Naive B cell (primary cell): Measurements from ENCODE around the gene FHIT. TPM values are rescaled to one million over a fixed set of nuclear protein-coding genes. Genes with fewer than 3 reads are reported as not detected.

Source experiments
- ATAC-seq, 2 donors: fragments of 150-1000 bp; cut with Tn5 transposase; 2 replicates each; pipeline ENCODE4 v1.10.0; 2021; ENCODE audit warnings: low read depth in 2 of 2, mild to moderate bottlenecking in 2 of 2, moderate library complexity in 2 of 2
- DNase-seq: peaks from one replicate; pipeline ENCODE4 v3.0.0; 2022
- H3K27ac Mint-ChIP-seq, 6 donors: one replicate each; pipeline ENCODE4 v1.8.0; 2020 to 2022; ENCODE audit warnings: mild to moderate bottlenecking in 6 of 6, mixed read lengths in 6 of 6, moderate library complexity in 5 of 6, inconsistent platforms in 2 of 6
- H3K27me3 Mint-ChIP-seq, 3 donors: one replicate each; pipeline ENCODE4 v1.8.0; 2021 to 2022; ENCODE audit warnings: mixed read lengths in 3 of 3, mild to moderate bottlenecking in 1 of 3
- H3K36me3 Mint-ChIP-seq, 2 donors: one replicate each; pipeline ENCODE4 v1.8.0; 2020 to 2022; ENCODE audit warnings: mixed read lengths in 2 of 2, inconsistent platforms in 1 of 2, mild to moderate bottlenecking in 1 of 2
- H3K4me1 Mint-ChIP-seq, 3 donors: one replicate each; pipeline ENCODE4 v1.8.0; 2020 to 2022; ENCODE audit warnings: mixed read lengths in 3 of 3, inconsistent platforms in 1 of 3, mild to moderate bottlenecking in 1 of 3, moderate library complexity in 1 of 3
- H3K4me3 Mint-ChIP-seq, 8 donors: one replicate each; pipeline ENCODE4 v1.8.0; 2020 to 2022; ENCODE audit warnings: mild to moderate bottlenecking in 8 of 8, mixed read lengths in 8 of 8, moderate library complexity in 8 of 8, inconsistent platforms in 2 of 8
- H3K9me3 Mint-ChIP-seq, 7 donors: one replicate each; pipeline ENCODE4 v1.8.0; 2020 to 2022; ENCODE audit warnings: mixed read lengths in 7 of 7, mild to moderate bottlenecking in 5 of 7, inconsistent platforms in 2 of 7, moderate library complexity in 1 of 7
- polyA plus RNA-seq, 6 donors: library from polyadenylated mRNA; unstranded; fragments of 300-500 nt; fragmentation: Illumina TruSeq; gene quantifications; one replicate each; pipeline ENCODE4 v1.2.3, GENCODE V29; 2021; ENCODE audit warnings: low read depth in 6 of 6

Gene FHIT
- polyA plus RNA-seq, 6 donors from 2014 or later, result 3.2 to 12.6 (median 7.1) TPM

DNA sequence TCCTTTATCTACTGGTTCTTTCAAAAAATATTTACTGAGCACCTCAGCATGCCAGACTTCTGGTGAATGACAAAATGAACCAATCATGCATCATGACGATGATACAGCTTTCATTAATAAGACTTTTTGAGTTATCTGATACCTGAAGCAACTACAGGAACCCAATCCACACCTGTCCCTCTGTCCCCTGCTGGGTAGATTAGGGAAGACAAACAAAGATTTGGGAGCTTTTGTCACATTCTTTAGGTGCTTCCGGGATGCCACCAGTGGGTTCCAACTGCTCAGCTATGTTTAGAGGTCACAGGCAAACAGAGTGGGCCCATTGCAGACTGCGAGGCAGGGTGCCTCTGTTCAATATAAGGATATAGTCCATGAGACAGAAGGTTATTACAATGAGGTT lies 1180.9 kb downstream of the FHIT start:
- ATAC-seq (no peak), DNase-seq (no peak)
- H3K36me3 Mint-ChIP-seq, result no peaks in the 10 kb centered on the region
- peaks cover 5 to 14% (median 7%) of the 10 kb centered on the region in 3 donors for H3K4me1 Mint-ChIP-seq
- peaks cover 0 to 6% (median 0%) of the 10 kb centered on the region in 3 donors for H3K27me3 Mint-ChIP-seq
- H3K27ac Mint-ChIP-seq, result no peak overlapping the region
- no peak overlapping the region for H3K4me3 Mint-ChIP-seq
- H3K9me3 Mint-ChIP-seq, result peaks cover 0 to 10% (median 7%) of the 10 kb centered on the region in 7 donors

- no peaks in the 10 kb centered on the region for H3K27me3 Mint-ChIP-seq
- no peak for ATAC-seq
- no peaks in the 10 kb centered on the region for H3K9me3 Mint-ChIP-seq
- no peak overlapping the region for H3K27ac Mint-ChIP-seq
- no peaks in the 10 kb centered on the region for H3K36me3 Mint-ChIP-seq
- no peak for DNase-seq
- no peaks in the 10 kb centered on the region for H3K4me1 Mint-ChIP-seq
- no peak overlapping the region for H3K4me3 Mint-ChIP-seq
Measured at GRCh38 chr3:60065227-60065868, 1185.9 kb downstream of the FHIT start.

- H3K27ac Mint-ChIP-seq, result no peak overlapping the region
Measured at GRCh38 chr3:60064210-60065178, 1186.8 kb downstream of the FHIT start.

GRCh38 chr3:60056404-60056803 lies 1194.8 kb downstream of the FHIT start:
- H3K4me1 Mint-ChIP-seq, result no peaks in the 10 kb centered on the region

More at GRCh38 chr3:60064210-60065178, 1186.8 kb downstream of the FHIT start:
- DNase-seq (no peak), ATAC-seq (no peak)
- no peaks in the 10 kb centered on the region for H3K4me1 Mint-ChIP-seq
- no peaks in the 10 kb centered on the region for H3K36me3 Mint-ChIP-seq
- no peaks in the 10 kb centered on the region for H3K27me3 Mint-ChIP-seq
- H3K9me3 Mint-ChIP-seq, result no peaks in the 10 kb centered on the region
- H3K4me3 Mint-ChIP-seq, result no peak overlapping the region

DNA sequence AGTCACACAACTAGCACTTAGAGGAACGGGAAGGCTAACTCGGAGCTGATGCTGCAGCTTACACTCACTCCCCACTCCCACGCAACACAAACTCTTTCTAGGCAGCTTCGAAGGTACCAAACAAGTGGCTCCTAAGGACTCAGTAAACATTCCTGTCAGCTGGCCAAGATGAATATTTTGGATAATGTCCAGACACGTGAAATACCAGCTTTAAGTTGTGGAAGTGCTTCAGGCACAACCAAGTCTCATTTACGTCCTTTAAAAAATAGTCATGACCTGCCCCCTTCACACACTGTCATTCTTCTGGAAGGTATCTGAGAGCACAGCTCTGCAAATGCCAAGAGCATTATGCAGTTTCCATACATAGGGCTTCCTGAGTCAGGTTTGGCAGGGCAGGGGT lies 1195.5 kb downstream of the FHIT start:
- H3K4me1 Mint-ChIP-seq, result no peaks in the 10 kb centered on the region
- no peak for DNase-seq
- H3K27ac Mint-ChIP-seq, result no peak overlapping the region
- H3K36me3 Mint-ChIP-seq, result peaks cover 0 to 7% of the 10 kb centered on the region in 2 donors
- H3K27me3 Mint-ChIP-seq, result no peaks in the 10 kb centered on the region
- H3K9me3 Mint-ChIP-seq, result peaks cover 0 to 10% (median 6%) of the 10 kb centered on the region in 7 donors
- ATAC-seq, result no peak
- H3K4me3 Mint-ChIP-seq, result no peak overlapping the region

More at GRCh38 chr3:60056404-60056803, 1194.8 kb downstream of the FHIT start:
- no peak for DNase-seq
- no peak for ATAC-seq
- Mint-ChIP-seq H3K4me3 (no peak overlapping the region), H3K27me3 (no peaks in the 10 kb centered on the region), H3K9me3 (peaks cover 0 to 10% (median 6%) of the 10 kb centered on the region in 7 donors), H3K27ac (no peak overlapping the region), H3K36me3 (peaks cover 0 to 7% of the 10 kb centered on the region in 2 donors)

GRCh38 chr3:60053526-60054265 lies 1197.6 kb downstream of the FHIT start:
- H3K27ac Mint-ChIP-seq, result peak overlapping the region in 2 of 6 donors; percentile 24 to 54
- H3K4me1 Mint-ChIP-seq, result no peaks in the 10 kb centered on the region
- ATAC-seq, result no peak

DNA sequence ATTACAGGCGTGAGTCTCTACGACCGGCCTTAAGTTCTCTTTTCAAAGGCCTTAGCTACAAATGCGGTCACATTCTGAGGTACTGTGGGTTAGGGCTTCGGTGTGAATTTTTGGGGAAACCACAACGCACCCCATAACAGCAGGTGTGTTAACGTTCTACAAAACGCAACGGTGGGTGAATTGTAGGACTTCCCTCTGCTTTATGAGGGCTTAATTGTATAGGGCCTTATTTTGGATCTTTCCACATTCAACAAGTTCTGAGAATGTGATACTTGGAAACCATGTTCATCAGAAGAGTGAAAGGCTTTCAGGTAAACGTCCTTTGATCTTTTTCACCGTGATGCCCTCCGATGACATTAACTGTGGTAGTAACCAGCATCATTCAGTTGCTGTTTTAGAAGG lies 1202.8 kb downstream of the FHIT start:
- peak overlapping the region in 1 of 6 donors; percentile 18 for H3K27ac Mint-ChIP-seq
- ATAC-seq, result no peak
- no peak for DNase-seq
- H3K9me3 Mint-ChIP-seq, result peaks cover 0 to 19% (median 11%) of the 10 kb centered on the region in 7 donors
- no peaks in the 10 kb centered on the region for H3K27me3 Mint-ChIP-seq
- H3K4me3 Mint-ChIP-seq, result no peak overlapping the region
- peaks cover 7 to 8% of the 10 kb centered on the region in 2 donors for H3K36me3 Mint-ChIP-seq
- H3K4me1 Mint-ChIP-seq, result no peaks in the 10 kb centered on the region

More at GRCh38 chr3:60053526-60054265, 1197.6 kb downstream of the FHIT start:
- no peak overlapping the region for H3K4me3 Mint-ChIP-seq
- peaks cover 0 to 7% of the 10 kb centered on the region in 2 donors for H3K36me3 Mint-ChIP-seq
- DNase-seq, result no peak
- H3K27me3 Mint-ChIP-seq, result no peaks in the 10 kb centered on the region
- H3K9me3 Mint-ChIP-seq, result peaks cover 0 to 10% (median 6%) of the 10 kb centered on the region in 7 donors

DNA sequence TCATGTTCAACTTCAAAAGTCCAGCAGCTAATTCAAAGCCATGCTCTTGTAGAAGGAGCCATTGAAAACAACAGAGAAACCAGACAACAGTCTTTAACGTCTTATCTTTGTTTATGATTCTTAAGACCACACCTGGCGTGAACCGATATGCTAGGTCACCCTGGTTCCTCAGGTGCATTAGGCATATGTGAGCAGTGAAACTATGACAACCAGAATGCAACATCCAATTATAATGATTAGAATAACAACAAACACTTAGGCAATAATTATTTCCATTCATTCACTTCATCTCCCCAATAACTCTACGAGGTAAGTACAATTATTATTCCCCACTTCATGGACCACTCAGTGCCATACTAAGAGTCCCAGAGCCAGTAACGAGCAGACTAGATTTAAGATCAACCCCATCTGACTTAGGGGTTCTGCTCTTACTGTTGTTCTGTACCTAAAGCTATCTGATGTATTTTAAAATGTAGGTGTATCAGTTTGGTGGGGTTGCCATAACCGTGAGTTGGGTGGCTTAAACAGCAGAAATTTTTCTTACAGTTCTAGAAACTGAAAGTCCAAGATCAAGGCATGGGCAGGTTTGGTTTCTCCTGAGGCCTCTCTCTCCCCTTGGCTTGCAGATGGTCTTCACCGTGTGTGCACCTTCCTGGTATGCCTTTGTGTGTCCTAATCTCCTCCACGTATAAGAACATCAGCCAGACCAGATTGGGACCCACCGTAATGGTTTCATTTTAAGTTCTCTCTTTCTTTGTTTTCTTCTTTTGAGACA lies 1203.6 kb downstream of the FHIT start:
- H3K9me3 Mint-ChIP-seq, result peaks cover 0 to 19% (median 11%) of the 10 kb centered on the region in 7 donors
- peak overlapping the region in 2 of 6 donors; percentile 24 to 27 for H3K27ac Mint-ChIP-seq
- no peak for ATAC-seq
- peaks cover 7 to 8% of the 10 kb centered on the region in 2 donors for H3K36me3 Mint-ChIP-seq
- no peaks in the 10 kb centered on the region for H3K4me1 Mint-ChIP-seq
- no peak for DNase-seq
- H3K27me3 Mint-ChIP-seq, result no peaks in the 10 kb centered on the region
- H3K4me3 Mint-ChIP-seq, result no peak overlapping the region

- ATAC-seq, result no peak
- Mint-ChIP-seq H3K4me1 (no peaks in the 10 kb centered on the region), H3K36me3 (peaks cover 7 to 8% of the 10 kb centered on the region in 2 donors), H3K9me3 (peaks cover 0 to 19% (median 9%) of the 10 kb centered on the region in 7 donors), H3K4me3 (no peak overlapping the region), H3K27ac (peak overlapping the region in 1 of 6 donors; percentile 13), H3K27me3 (no peaks in the 10 kb centered on the region)
- DNase-seq, result no peak
Measured at GRCh38 chr3:60046210-60046609, 1205.0 kb downstream of the FHIT start.

DNA sequence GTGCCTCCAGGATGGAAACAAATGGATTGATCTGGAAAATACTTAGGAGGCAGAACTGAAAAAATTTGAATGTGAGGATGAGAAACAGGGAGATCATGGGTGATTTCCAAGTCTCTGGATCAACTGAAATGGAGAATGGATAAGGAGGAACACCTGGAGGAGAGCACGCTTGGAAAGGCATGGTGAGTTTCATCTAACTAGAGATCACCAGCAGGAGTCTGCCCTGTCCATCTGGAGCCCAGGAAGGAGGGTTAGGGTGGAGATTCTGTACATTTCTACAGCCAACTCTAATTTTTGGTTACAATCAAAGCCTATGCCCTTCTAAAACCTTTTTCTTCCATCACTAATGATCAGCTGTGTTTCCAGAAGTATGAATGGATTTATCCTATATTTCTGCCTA lies 1205.6 kb downstream of the FHIT start:
- peaks cover 0 to 19% (median 9%) of the 10 kb centered on the region in 7 donors for H3K9me3 Mint-ChIP-seq
- H3K4me3 Mint-ChIP-seq, result no peak overlapping the region
- H3K27me3 Mint-ChIP-seq, result no peaks in the 10 kb centered on the region
- no peaks in the 10 kb centered on the region for H3K4me1 Mint-ChIP-seq
- no peak overlapping the region for H3K27ac Mint-ChIP-seq
- ATAC-seq (no peak), DNase-seq (no peak)
- H3K36me3 Mint-ChIP-seq, result peaks cover 7 to 8% of the 10 kb centered on the region in 2 donors

DNA sequence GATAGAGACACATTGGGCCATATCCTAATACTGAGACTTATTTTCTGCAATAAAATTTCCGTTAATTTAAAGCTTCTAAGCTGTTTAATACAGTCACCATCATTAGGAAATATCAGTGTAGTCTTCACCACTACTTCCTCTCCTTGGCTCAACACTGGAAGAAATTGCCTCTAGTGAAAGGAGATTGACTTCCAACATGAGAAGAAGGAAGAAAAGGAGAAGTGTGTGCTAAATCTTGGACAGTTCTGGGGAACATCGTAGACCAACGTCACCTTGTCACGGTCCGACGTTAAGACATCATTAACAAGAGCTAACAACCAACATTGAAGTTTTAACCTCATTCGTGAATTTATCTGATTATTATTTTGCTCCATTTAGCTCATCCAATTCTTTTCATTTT lies 1214.4 kb downstream of the FHIT start:
- H3K36me3 Mint-ChIP-seq, result no peaks in the 10 kb centered on the region
- no peak overlapping the region for H3K4me3 Mint-ChIP-seq
- DNase-seq (no peak), ATAC-seq (no peak)
- H3K9me3 Mint-ChIP-seq, result no peaks in the 10 kb centered on the region
- no peak overlapping the region for H3K27ac Mint-ChIP-seq
- H3K27me3 Mint-ChIP-seq, result no peaks in the 10 kb centered on the region
- no peaks in the 10 kb centered on the region for H3K4me1 Mint-ChIP-seq

GRCh38 chr3:60033901-60034453 lies 1217.3 kb downstream of the FHIT start:
- ATAC-seq (no peak), DNase-seq (no peak)
- H3K36me3 Mint-ChIP-seq, result no peaks in the 10 kb centered on the region
- no peak overlapping the region for H3K4me3 Mint-ChIP-seq
- H3K9me3 Mint-ChIP-seq, result no peaks in the 10 kb centered on the region
- H3K27me3 Mint-ChIP-seq, result no peaks in the 10 kb centered on the region
- H3K4me1 Mint-ChIP-seq, result no peaks in the 10 kb centered on the region
- no peak overlapping the region for H3K27ac Mint-ChIP-seq
